GM13977 (cell line): ENCODE results near the gene PIP4K2C.

Experiments
- DNase-seq: peaks from one replicate; pipeline ENCODE4 v3.0.0; 2012; ENCODE audit warnings: low spot score
- CTCF ChIP-seq: IDR thresholded peaks from 2 replicates; pipeline ENCODE4 v1.5.1; 2012; ENCODE audit warnings: mild to moderate bottlenecking, control low read depth; ENCODE audit not compliant: insufficient read depth; ENCODE audit errors: extremely low read depth, missing control alignments
- in situ Hi-C: fragments of 300-500 bp; cut with MboI; formaldehyde crosslinking; loops from one replicate; pipeline ENCODE4 v1.12.0; 2022; ENCODE audit warnings: low sequenced_read_pairs, low pct_unique_long_range_greater_than_20kb, mixed read lengths, inconsistent platforms; ENCODE audit not compliant: unreplicated experiment

Gene PIP4K2C

GRCh38 chr12:57609101-57609780 is 18.2 kb downstream of the PIP4K2C start:
- DNase-seq = peak; percentile 16
- TF ChIP-seq CTCF = no peak
- in situ Hi-C loops = no loop called here

- TF ChIP-seq CTCF = no peak
- DNase-seq = peak; percentile 10
- in situ Hi-C loops = no loop called here
These were observed 19.0 kb downstream of the PIP4K2C start for GRCh38 chr12:57609781-57610553.

- TF ChIP-seq CTCF = no peak
- peak; percentile 50 for DNase-seq
These were observed 19.6 kb downstream of the PIP4K2C start for GRCh38 chr12:57610554-57611107.

GRCh38 chr12:57611108-57611826 is 20.3 kb downstream of the PIP4K2C start, which contains the start of gene ARHGEF25:
TSS of gene ARHGEF25 (plus strand) at chr12:57611435. CDS start at chr12:57611895, 460 bp downstream.
- peak; percentile 92 for DNase-seq
- TF ChIP-seq CTCF = no peak
- in situ Hi-C loops = no loop called here

More at GRCh38 chr12:57610554-57611107, 19.6 kb downstream of the PIP4K2C start:
- in situ Hi-C loops = no loop called here

- peak; percentile 30 for DNase-seq
These were observed 21.1 kb downstream of the PIP4K2C start for GRCh38 chr12:57611827-57612710.

More at GRCh38 chr12:57611827-57612710, 21.1 kb downstream of the PIP4K2C start:
- TF ChIP-seq CTCF = no peak
- in situ Hi-C loops = no loop called here
